GM19395 (cell line): ENCODE results near the gene PGP.
"Not testable (repeated sequence)": the region's sequence is repeated elsewhere in the genome, so short reads cannot be mapped to it uniquely, and the experiment has no call there.

Experiments used
- ATAC-seq: cut with Tn5 transposase; IDR thresholded peaks from one replicate; pipeline ENCODE4 v1.9.1; 2021; ENCODE audit warnings: mild to moderate bottlenecking, moderate library complexity; ENCODE audit not compliant: unreplicated experiment

Gene PGP, protein sequence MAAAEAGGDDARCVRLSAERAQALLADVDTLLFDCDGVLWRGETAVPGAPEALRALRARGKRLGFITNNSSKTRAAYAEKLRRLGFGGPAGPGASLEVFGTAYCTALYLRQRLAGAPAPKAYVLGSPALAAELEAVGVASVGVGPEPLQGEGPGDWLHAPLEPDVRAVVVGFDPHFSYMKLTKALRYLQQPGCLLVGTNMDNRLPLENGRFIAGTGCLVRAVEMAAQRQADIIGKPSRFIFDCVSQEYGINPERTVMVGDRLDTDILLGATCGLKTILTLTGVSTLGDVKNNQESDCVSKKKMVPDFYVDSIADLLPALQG

DNA sequence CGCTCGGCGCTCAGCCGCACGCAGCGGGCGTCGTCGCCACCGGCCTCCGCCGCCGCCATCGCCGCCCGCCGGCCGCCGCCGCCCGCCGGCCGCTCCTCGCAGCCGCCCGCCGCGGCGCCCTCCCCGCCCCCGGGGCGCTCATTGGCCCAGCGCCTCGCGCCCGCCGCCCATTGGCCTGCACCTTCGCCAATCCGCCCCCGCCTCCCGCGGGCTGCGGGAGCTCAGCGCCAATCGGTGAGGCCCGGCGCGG, at the start of gene PGP:
Gene PGP, minus strand, starts transcription at position 122 of the 250 bp plus-strand sequence. Its CDS starts 63 bp downstream, at position 59.
- ATAC-seq = peak; percentile 76

DNA sequence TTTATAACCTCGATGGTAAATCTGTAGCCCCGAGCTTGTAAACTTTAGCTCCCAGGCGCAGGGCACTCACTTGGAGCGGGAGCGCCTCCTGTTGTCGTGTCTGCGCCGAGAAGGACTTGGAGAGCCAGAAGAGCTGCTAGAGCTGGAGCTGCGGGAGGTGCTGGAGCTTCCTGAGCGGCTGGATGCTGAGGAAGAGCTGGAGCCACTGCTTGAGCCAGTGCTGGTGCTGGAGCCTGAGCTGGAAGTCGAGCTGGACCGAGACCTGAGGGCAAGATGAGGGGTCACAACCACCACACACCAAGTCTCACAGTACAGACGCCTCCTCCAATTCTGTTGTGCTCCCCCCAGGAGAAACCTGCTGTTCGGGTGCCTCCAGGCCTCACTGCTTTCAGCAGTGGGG, 48.4 kb upstream of the PGP start:
- ATAC-seq = not testable (repeated sequence)

DNA sequence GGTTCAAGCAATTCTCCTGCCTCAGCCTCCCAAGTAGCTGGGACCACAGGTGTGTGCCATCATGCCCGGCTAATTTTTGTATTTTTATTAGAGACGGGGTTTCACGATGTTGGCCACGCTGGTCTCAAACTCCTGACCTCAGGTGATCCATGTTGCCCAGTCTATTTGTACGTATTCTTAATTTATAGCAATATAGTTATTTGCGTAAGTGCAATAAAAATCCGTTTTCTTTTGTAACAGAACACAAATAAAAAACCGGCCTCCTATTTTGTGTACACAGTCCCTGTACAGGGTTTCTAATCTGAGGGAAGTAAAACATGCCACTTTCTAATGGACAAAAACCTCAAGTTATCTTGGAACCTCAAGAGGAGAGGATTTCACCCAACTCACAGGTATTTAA, 45.6 kb upstream of the PGP start:
- ATAC-seq = no peak

DNA sequence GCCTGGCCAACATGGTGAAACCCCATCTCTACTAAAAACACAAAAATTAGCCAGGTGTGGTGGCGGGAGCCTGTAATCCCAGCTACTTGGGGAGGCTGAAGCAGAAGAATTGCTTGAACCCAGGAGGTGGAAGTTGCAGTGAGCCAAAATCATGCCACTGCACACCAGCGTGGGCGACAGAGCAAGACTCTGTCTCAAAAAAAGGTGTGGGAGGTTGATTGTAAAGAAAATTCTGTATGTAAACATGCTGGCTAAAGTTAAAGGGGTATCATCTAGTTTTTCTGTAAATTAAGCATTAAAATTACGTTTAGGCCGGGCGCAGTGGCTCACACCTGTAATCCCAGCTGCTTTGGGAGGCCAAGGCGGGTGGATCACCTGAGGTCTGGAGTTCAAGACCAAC, 43.9 kb upstream of the PGP start:
- ATAC-seq = not testable (repeated sequence)

DNA sequence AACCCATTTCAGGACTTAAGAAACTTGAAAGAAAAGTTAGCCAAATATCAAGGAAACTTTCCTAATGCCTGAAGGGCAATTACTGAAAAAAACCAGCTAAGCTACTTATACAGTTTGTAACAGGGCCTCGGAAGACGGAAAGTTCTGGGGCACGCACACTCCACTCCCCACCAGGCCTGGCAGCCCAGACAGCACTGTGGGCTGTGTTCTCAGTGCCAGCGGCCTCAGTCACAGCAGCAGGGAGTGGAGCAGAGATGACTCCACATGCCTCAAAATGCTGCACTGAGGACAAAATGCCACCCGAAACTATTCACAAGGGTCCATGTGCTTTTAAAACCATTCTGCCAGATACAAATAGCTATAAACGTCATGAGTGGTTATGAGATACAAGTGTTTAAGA, 43.1 kb upstream of the PGP start:
- ATAC-seq = no peak

DNA sequence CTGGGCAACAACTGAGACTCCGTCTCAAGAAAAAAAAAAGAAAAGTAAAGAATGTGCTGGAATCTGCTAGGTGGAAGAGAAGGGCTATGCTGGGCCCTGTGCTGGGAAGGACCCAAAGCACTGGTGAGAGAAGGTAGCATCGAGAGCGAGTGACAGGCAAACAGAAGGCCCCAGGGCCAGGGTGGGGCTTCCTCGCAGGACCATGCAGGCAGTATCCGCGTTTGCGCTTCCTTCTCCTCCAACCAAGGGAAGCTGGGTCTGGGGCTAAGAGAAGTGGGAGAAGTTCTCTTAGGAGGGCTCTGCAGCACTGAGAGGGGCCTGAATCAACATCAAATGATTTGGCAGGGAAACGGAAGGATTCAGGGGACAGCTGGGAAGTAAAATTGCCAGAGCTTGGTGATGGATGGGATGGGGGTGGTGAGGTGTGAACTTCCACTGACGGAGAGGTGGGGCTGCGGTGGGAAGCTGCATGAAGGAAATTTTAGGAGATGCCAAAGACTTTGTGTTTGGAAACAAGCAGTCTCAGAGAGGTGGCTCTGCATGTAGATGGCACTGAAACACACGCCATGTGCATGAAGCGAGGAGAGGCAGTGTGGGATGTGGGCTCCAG, 42.0 kb upstream of the PGP start:
- ATAC-seq = no peak

DNA sequence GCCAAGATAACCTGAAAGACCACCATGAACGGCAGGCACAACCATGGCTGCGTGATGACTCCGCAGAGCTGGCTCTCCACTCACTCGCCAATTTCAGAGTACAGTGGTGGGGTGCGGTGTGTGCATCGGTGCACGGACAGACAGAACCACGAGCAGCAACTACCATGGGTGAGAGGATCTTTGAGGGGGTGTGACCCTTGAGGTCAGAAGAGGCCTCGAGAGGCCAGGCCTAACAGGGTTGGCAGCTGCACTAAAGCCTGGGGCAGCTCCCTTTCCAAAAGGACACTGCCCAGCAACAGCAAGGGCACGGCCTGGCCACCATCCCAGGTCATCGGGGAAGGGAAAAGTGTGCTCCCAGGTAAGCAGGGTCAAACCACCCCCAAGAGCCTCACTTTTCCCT, 38.7 kb upstream of the PGP start:
- no peak for ATAC-seq

DNA sequence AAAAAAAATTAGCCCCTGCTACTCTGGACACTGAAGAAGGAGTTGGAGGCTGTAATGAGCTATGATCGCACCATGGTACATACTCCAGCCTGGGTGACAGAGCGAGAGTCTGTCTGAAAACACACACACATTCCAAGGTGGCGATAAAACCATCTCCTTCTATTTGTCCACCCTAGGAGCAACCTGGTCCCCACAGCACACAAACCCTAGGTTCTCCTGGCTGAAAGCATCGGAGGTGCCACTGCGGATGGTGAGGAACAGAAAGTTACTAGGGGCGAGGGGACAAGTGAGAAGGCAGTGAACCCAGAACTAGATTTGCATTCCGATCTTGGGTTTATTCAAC, 38.1 kb upstream of the PGP start:
- no peak for ATAC-seq

DNA sequence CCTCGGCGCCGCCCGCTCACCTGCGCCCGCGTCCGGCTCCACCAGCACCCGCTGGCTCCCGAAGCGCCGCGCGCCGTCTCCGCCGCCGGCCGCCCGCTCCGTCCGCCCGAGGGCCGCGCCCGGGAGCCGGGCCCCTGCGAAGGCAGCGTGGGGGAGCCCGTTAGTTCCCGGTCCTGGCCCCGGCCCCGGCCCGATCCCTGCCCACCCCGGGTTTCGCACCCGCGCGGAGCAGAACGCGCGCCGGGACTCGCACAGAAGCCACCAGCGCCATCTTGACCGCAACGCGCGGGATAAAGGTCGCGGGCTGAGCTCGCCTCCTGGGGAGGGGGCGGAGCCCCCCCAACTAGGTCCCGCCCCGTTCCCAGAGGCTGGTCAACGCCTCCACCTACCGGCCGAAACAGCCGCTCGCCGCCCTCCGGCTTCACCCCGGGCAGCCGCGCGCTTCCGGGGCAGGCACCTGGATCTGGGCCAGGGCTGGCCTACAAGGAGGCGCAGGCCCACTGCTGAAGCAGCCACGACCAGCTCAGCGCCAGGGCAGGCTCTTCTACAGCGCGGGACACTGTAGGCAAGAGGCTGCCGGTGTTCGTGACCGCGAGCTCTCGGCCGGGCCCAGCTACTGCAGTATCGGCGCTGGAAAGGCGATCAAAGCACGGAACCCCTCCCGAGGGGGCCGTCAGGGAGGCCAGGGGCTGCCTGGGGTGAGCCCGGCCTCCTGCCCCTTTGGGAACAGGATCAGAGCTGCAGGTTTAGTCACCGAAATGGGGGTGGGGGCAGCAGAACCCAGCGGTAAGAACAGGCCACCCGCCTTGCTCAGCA, 36.9 kb upstream of the PGP start, which contains the start of gene ECI1:
Gene ECI1, minus strand, starts transcription at position 292 of the 816 bp plus-strand sequence. Its CDS starts 21 bp downstream, at position 271.
- peak; percentile 86 for ATAC-seq

DNA sequence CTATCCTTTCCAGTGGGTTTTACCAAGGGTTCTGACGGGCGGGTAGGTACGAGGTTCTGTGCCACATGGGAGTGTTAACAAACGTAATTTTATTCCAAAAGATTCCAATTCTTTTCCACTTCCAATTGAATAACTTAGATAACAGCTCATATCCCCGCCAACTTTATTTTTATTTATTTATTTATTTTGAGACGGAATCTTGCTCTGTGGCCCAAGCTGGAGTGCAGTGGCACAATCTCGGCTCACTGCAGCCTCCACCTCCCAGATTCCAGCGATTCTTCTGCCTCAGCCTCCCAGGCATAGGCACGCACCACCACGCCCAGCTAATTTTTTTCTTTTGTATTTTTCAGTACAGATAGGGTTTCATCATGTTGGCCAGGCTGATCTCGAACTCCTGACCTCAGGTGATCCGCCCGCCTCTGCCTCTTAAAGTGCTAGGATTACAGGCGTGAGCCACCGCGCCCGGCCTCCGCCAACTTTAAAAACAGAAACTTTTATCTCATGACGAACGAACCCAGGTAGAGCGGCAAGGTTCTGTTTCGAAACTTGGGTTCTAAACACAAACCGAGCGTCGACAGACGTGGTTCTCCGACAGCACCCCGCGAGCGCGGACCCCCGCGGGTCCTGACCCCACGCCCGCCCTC, 36.1 kb upstream of the PGP start:
- ATAC-seq = peak; percentile 19

DNA sequence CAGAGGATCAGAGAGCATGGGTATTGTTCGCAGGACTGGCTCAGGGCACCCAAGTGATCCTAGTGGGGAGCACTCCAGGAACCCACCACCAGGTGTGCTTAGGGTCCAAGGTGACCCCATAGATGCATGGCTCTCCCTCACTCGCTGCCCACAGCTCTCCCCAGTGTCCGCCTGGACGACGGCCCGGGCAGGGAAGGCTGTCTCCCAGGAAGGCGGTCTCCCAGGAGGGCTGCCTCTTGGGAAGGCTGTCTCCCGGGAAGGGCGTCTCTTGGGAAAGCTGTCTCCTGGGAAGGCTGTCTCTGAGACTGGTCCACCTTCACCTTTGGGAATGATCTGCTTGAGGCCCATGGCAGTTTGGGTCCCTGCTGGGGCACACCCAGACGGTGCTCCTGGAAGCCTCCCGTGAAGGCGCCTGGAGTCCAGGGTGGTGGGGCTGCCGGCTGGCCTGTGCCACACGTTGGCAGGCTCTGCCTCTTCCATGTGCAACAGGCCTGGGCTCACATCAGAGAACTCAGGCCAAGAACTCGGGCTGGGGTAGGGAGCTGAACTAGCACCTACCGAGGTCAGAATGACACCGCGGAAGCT, 31.8 kb upstream of the PGP start:
- no peak for ATAC-seq

DNA sequence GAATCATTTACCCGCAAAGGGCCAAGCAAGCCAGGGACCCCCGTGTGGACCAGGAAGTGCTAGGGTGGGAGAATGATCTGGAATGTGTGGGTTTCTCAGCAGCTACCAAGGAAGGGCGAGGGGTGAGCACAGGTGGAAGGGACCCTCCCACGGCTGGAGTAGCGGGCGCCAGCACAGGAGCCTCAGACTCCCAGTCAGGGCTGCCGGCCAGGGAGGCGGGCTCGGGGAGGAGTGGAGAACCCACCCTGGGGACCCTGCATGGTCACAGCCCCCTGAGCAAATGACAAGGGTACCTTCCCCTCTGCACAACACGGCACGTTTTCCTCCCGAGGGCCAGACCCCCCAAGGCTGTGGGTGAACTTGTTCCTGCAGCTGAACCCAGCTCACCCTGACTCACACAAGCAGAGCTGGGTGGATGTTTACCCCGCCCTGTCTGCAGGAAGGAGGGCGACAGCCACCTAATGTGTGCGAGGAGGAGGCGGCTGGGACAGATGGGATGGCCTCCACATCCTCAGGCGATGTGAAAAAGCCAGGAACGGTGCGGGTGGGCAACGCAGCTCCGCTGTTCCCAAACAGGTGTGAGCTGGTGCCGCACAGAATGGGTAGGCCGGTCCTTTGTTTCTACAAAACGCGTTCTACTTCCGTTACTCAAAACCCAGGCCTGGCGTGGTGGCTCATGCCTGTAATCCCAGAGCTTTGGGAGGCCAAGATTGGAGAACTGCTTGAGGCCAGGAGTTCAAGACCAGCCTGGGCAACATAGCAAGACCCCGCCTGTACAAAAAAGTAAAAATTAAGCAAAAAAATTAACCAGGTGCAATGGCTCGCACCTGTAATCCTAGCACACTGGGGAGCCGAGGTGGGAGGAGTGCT, 30.5 kb upstream of the PGP start:
- no peak for ATAC-seq

DNA sequence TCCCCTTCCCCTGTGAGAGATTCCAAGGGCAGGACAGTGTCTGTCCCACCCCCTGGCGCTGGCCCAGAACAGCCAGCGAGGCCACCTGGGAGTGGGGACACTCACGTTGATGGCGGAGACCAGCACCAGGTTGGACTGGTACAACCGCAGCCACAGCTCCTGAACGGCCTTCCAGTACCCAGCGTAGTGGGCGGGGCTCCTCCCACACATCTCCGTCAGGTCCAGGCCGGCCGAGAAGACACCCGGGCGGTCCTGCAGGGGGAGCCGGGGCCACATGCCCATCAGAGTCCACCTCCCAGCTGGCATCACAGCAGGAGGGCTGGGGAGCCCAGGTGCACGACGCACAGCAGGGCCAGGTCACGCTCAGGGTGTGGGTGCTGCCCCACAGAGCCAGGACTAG, 29.7 kb upstream of the PGP start:
- ATAC-seq = no peak

DNA sequence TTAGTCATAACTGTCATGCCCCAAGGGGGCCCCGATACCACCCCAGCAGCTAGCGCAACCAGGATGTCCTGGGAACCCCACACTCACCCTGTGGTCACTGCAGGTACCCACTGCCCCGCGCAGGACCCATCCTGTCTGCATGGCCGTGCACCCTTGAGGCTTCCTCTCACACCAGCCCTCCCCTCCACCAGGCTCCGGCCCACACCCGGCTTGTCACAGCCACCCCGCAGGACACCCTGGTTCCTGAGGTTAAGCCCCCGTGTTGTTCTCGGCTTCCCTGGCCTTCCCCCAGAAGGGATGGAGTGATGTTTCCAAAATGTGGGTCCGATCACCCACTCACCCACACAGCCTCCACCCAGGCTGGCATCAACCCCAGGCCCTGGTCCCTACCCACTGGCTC, 29.1 kb upstream of the PGP start:
- no peak for ATAC-seq

DNA sequence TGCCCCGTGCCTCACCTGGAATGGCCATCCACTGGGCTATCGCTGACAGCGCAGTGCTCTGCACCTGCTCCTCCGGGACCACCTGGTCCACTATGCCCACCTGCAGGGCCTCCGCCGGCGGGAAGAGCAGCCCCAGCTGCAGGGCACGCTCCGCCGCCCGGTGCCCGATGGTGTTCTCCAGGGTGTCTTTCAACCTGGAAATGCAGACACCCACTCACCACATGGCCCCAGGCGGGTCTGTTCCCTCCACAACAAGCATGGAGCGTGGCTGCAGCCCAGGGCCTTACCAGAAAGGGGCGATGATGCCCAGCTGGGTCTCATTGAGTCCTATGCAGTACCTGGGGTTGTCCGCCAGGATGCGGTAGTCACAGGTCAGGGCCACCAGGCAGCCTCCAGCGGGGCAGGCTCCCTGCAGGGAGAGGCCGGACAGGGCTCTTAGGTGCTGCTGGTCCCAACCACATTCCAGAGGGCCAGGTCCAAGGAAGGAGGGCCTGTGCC, 28.4 kb upstream of the PGP start:
- no peak for ATAC-seq

DNA sequence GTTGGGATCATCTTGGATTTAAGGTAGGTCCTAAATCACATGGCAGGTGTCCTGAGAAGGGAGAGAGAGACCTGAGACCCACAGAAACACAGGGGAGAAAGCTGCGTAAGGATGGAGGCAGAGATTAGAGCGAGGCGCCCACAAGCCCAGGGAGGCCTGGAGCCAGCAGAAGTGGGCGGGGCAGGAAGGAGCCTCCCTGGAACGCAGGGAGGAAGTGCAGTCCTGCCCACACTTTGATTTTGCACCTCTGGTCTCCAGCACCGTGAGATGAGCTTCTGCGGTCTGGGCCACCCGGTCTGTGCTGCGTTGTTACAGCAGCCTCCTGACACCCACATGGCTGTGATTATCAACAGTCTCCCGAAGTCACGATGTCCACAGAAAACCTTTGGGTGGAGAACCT, 28.0 kb upstream of the PGP start:
- ATAC-seq = no peak

DNA sequence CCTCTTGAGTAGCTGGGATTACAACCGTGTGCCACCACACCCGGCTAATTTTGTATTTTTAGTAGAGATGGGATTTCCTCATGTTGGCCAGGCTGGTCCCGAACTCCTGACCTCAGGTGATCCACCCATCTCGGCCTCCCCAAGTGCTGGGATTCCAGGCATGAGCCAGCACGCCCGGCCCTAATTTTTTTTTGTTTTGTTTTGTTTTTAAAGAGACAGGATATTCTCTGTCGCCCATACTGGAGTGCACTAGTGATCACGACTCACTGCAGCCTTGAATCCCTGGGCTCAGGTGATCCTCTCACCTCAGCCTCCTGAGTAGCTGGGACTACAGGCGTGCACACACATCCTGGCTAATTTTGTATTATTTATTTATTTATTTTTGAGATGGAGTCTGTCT, 25.7 kb upstream of the PGP start:
- ATAC-seq = not testable (repeated sequence)

DNA sequence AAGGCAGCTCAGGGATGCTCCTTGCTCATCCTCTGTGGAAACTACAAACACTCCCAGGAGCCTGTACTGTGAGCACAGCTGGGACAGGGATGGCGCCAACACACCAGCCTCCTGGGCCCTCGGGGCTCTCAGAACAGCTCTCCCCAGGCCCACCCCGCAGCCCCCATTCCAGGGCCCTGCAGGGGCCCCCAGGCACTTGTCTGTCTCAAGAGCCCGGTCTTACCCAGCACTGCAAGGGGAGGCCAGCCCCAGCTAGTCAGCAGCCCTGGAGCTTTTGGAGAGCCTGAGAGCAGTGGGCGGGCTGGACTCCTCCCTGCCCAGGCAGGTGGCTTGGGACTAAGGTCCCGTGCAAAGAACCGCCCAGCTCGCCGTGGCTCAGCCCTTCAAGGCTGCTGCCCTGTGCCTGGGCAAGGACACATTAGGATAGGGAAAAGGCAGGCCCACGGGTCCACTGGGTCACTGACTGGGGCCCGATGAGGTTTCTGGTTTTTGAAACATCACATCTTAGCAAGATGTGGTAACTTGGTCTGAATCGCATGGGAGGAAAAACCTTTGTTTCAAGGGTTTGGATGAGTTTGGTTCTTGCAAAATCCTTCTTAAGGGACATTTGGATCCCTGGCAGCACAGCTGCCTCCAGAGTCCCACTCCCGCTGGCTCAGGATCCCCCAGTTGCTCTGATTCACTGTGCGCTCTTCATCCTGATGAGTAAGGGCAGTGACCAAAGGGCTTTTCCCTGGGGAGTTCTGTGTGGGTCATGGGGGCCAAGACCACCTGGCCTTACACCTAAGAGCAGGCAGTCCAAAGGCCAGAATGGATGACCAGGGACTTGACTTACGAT, 24.4 kb upstream of the PGP start:
- ATAC-seq = no peak

DNA sequence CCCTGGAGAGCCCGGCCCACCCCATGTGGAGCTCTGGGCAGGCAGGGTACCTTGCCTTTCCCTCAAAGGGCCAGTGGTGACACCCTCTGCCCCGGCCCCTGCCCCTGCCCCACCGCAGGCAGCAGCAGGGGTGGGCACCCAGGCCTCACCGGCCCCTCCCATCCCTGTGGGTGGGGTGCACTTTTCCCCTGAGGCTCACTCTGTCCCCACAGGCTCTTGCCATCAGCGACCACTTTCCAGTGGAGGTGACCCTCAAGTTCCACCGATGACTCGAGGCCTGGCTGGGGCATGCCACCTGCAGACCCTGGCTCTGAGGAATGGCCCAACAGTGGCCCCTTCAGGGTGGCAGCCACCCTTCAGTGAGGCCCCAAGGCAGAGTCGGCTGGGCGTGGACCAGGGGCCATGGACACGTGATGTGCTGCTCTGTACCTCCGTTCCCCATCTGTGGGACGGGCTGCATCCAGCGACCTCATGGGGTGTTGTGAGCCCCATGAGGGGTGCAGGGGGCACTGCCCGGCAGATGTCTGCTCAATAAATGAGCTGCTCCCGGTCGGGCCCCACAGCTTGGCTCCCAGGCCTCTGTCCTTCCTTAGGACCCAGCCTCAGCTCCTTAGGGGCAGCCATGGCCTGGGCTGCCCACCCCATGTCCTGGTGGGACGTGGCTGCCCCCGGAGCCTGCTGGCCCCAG, 23.7 kb upstream of the PGP start:
- ATAC-seq = no peak
